GM12878 (cell line): ENCODE measurements around the gene PRDX3. TPM values are rescaled to one million over a fixed set of nuclear protein-coding genes. Genes with fewer than 3 reads are reported as not detected.

Experiments used
- ATAC-seq: fragments of 200-7000 bp; cut with Tn5 transposase; 3 replicates; pipeline ENCODE4 v1.9.1; 2020; ENCODE audit warnings: mild to moderate bottlenecking, moderate library complexity
- BruUV-seq: library from RNA; stranded (reverse); fragments of 400-500 nt; replicated peaks from 2 replicates; lab custom pipeline; 2021; lab: Mats Ljungman, UMichigan
- CTCF ChIA-PET: fragments of 300-600 bp; sonication (Branson Sonifier 250); formaldehyde crosslinking; extraction: SDS; loops from one replicate; lab custom pipeline; 2021; ENCODE audit warnings: inconsistent platforms; lab: Yijun Ruan, JAX
- POLR2A ChIA-PET: fragments of 350-600 bp; formaldehyde crosslinking; extraction: SDS; loops from one replicate; lab custom pipeline; 2021; ENCODE audit warnings: inconsistent platforms; lab: Charles Lee
- RAD21 ChIA-PET: fragments of 300-600 bp; sonication (Branson Sonifier 250); formaldehyde crosslinking; loops from one replicate; lab custom pipeline; 2023; ENCODE audit warnings: antibody characterized with exemption; ENCODE audit not compliant: unreplicated experiment; lab: Charles Lee
- SMC1A ChIA-PET: fragments of 300-600 bp; sonication (Branson Sonifier 250); formaldehyde crosslinking; loops from one replicate; lab custom pipeline; 2023; ENCODE audit not compliant: unreplicated experiment, uncharacterized antibody; lab: Charles Lee
- DNase-seq: peaks from one replicate; pipeline ENCODE4 v3.0.0-alpha.2; 2011; ENCODE audit warnings: low read depth, low spot score
- FAIRE-seq: peaks from 3 replicates; lab custom pipeline; 2011; peaks lifted over from hg19 to GRCh38; lab: Jason Lieb, UNC
- H2AFZ ChIP-seq: 2 replicates; pipeline ENCODE4 v1.6.0; 2011; ENCODE audit warnings: low read depth, low read length, control low read depth; ENCODE audit not compliant: control insufficient read depth
- H3K27ac ChIP-seq: 2 replicates; pipeline ENCODE4 v1.5.1; 2011; ENCODE audit warnings: control low read depth; ENCODE audit not compliant: control insufficient read depth, insufficient read depth
- H3K27me3 ChIP-seq, 2 experiments: replicated peaks in 1 of 2; 2 replicates each; pipeline versions ENCODE4 v1.6.0 to v1.6.1; 2011; ENCODE audit warnings: low read length in 1 of 2; ENCODE audit not compliant: control insufficient read depth in 2 of 2, insufficient read depth in 2 of 2
- H3K36me3 ChIP-seq, 2 experiments: 2 replicates each; pipeline ENCODE4 v1.5.1; 2011; ENCODE audit warnings: low read length in 1 of 2; ENCODE audit not compliant: control insufficient read depth in 2 of 2, insufficient read depth in 2 of 2
- H3K4me1 ChIP-seq: 2 replicates; pipeline ENCODE4 v1.6.1; 2011; ENCODE audit warnings: mild to moderate bottlenecking, low read length, moderate library complexity, mixed read lengths; ENCODE audit not compliant: control insufficient read depth, insufficient read depth
- H3K4me2 ChIP-seq: 2 replicates; pipeline ENCODE4 v1.6.0; 2011; ENCODE audit warnings: control low read depth; ENCODE audit not compliant: control insufficient read depth, insufficient read depth
- H3K4me3 ChIP-seq: fragments of 200-600 bp; sonication (generic); 2 replicates; pipeline ENCODE4 v1.5.1; 2016
- H3K79me2 ChIP-seq: 2 replicates; pipeline ENCODE4 v1.6.0; 2011; ENCODE audit warnings: low read length; ENCODE audit not compliant: control insufficient read depth, insufficient read depth
- H3K9ac ChIP-seq: 2 replicates; pipeline ENCODE4 v1.8.0; 2011; ENCODE audit warnings: low read length, control low read depth, mixed read lengths; ENCODE audit not compliant: control insufficient read depth, insufficient read depth
- H3K9me3 ChIP-seq: replicated peaks from 3 replicates; pipeline ENCODE4 v1.5.1; 2011; ENCODE audit warnings: mild to moderate bottlenecking, low read length; ENCODE audit not compliant: control insufficient read depth, insufficient read depth
- H4K20me1 ChIP-seq: 2 replicates; pipeline ENCODE4 v1.6.0; 2011; ENCODE audit not compliant: control insufficient read depth, insufficient read depth
- CHD2 ChIP-seq: IDR thresholded peaks from 2 replicates; pipeline ENCODE4 v1.6.1; 2011; ENCODE audit warnings: low read depth, low read length, improper control_type of control experiment, borderline replicate concordance
- HDGF ChIP-seq: fragments of 450-650 bp; IDR thresholded peaks from 2 replicates; pipeline ENCODE4 v1.6.1; 2016; ENCODE audit warnings: antibody characterized with exemption
- IKZF2 ChIP-seq, 2 experiments: fragments of 450-650 bp; IDR thresholded peaks; 2 replicates each; pipeline ENCODE4 v1.6.1; 2017; ENCODE audit warnings: mild to moderate bottlenecking in 2 of 2, moderate library complexity in 2 of 2
- PAX5 ChIP-seq: IDR thresholded peaks from 2 replicates; pipeline ENCODE4 v1.6.1; 2011; ENCODE audit warnings: low read depth, low read length, borderline replicate concordance
- SIX5 ChIP-seq: IDR thresholded peaks from 2 replicates; pipeline ENCODE4 v1.6.1; 2011; ENCODE audit warnings: mild to moderate bottlenecking, low read depth, low read length, moderate library complexity; ENCODE audit not compliant: severe bottlenecking
- SMAD1 ChIP-seq: fragments of 450-650 bp; IDR thresholded peaks from 2 replicates; pipeline ENCODE4 v1.6.1; 2018; ENCODE audit warnings: mild to moderate bottlenecking, low read depth; ENCODE audit not compliant: partially characterized antibody
- SMAD5 ChIP-seq: IDR thresholded peaks from 2 replicates; pipeline ENCODE4 v1.6.1; 2016; ENCODE audit warnings: antibody characterized with exemption, low read depth
- ZNF384 ChIP-seq: IDR thresholded peaks from 2 replicates; pipeline ENCODE4 v1.6.1; 2012; ENCODE audit warnings: low read depth, mild to moderate bottlenecking, low read length, improper control_type of control experiment, borderline replicate concordance
- WGBS: methylation state at CpG from one replicate; pipeline ENCODE4 v1.1.6; 2016; ENCODE audit warnings: low lambda C conversion rate; ENCODE audit not compliant: insufficient replicate concordance, insufficient coverage; ENCODE audit errors: missing lambda C conversion rate; 5-methylcytosine and 5-hydroxymethylcytosine counted together
- in situ Hi-C: fragments of 300-500 bp; cut with MboI; formaldehyde crosslinking; loops from 9 replicates; pipeline ENCODE4 v1.14.3; 2018; ENCODE audit warnings: mixed read lengths
- intact Hi-C: fragments of 100-400 bp; cut with micrococcal nuclease; formaldehyde crosslinking; loops from one replicate; pipeline ENCODE4 v1.14.2; 2022; ENCODE audit not compliant: unreplicated experiment
- polyA plus RNA-seq, 11 experiments: library from polyadenylated mRNA; depleted of rRNA in 4 of 11; unstranded in 6 of 11; stranded (reverse) in 5 of 11; fragments of >200 nt; fragmentation: Nextera tagmentation in 4 of 11; fragmentation: Illumina TruSeq in 1 of 11; extraction: Ambion mirVana in 4 of 11; extraction: Trizol in 1 of 11; gene quantifications; 1 replicate in 1 of 11; 2 replicates in 10 of 11; pipeline versions ENCODE4 v1.2.1 to v1.2.3, GENCODE V29; 2011 to 2016; ENCODE audit warnings: inconsistent platforms in 2 of 11, missing spikeins in 2 of 11, low read depth in 1 of 11
- total RNA-seq, 4 experiments: library from RNA; depleted of rRNA in 3 of 4; stranded (reverse); fragments of >200 nt in 3 of 4; fragmentation: Illumina TruSeq in 1 of 4; extraction: Trizol in 1 of 4; gene quantifications; 2 replicates each; pipeline versions ENCODE4 v1.2.1 to v1.2.3, GENCODE V29; 2013 to 2021
- TF ChIP-seq, protein P1 (sequence below): fragments of 450-650 bp; IDR thresholded peaks from 2 replicates; pipeline ENCODE4 v1.6.1; 2018; ENCODE audit warnings: borderline replicate concordance, mild to moderate bottlenecking; ENCODE audit not compliant: partially characterized antibody
- TF ChIP-seq, protein P2 (sequence below): IDR thresholded peaks from 2 replicates; pipeline ENCODE4 v1.6.1; 2012; ENCODE audit warnings: low read depth, low read length, improper control_type of control experiment

PRDX3 gene
- total and polyA plus RNA-seq, 10 of the 15 experiments (the other 5 are each of a cell fraction or from before 2014, with no cell fraction given), result 195 to 1,431 (median 398) TPM

DNA sequence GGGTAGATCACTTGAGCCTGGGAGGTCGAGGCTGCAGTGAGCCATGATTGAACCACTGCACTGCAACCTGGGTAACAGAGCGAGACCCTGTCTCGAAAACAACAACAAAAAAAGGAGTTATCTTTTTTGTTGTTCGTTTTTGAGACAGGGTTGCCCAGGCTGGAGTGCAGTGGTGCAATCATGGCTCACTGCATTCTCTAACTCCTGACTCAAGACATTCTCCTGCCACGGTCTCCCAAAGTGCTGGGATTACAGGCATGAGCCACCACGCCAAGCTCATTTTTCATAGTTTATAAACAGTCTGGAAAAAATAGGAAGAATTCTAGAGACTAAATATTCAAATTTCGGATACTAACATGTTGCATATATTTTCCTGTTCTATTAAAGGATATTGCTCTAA lies 42.5 kb downstream of the PRDX3 start:
- H3K9ac ChIP-seq, result no peak overlapping the region
- ChIA-PET POLR2A (no interaction called here), SMC1A (no interaction called here), CTCF (no interaction called here), RAD21 (no interaction called here)
- peaks cover 5 to 8% of the 10 kb centered on the region in 2 experiments; a peak in 3 of 4 replicates for H3K36me3 ChIP-seq
- H3K9me3 ChIP-seq, result no peaks in the 10 kb centered on the region
- no peak overlapping the region for H3K27ac ChIP-seq
- ATAC-seq, result no peak
- no peaks in the 10 kb centered on the region for H4K20me1 ChIP-seq
- in situ Hi-C loops (no loop called here), intact Hi-C loops (no loop called here)
- H3K4me3 ChIP-seq, result no peak overlapping the region
- TF ChIP-seq CHD2 (no peak), PAX5 (no peak), HDGF (no peak), SIX5 (no peak), IKZF2 (IDR thresholded peaks at IDR 0.05) (no peak), ZNF384 (no peak), SMAD5 (no peak), SMAD1 (no peak)
- TF ChIP-seq, protein P1, sequence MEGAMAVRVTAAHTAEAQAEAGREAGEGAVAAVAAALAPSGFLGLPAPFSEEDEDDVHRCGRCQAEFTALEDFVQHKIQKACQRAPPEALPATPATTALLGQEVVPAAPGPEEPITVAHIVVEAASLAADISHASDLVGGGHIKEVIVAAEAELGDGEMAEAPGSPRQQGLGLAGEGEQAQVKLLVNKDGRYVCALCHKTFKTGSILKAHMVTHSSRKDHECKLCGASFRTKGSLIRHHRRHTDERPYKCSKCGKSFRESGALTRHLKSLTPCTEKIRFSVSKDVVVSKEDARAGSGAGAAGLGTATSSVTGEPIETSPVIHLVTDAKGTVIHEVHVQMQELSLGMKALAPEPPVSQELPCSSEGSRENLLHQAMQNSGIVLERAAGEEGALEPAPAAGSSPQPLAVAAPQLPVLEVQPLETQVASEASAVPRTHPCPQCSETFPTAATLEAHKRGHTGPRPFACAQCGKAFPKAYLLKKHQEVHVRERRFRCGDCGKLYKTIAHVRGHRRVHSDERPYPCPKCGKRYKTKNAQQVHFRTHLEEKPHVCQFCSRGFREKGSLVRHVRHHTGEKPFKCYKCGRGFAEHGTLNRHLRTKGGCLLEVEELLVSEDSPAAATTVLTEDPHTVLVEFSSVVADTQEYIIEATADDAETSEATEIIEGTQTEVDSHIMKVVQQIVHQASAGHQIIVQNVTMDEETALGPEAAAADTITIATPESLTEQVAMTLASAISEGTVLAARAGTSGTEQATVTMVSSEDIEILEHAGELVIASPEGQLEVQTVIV, result no peak
- TF ChIP-seq, protein P2, sequence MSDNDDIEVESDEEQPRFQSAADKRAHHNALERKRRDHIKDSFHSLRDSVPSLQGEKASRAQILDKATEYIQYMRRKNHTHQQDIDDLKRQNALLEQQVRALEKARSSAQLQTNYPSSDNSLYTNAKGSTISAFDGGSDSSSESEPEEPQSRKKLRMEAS, result no peak
- no peaks in the 10 kb centered on the region for H3K27me3 ChIP-seq
- peaks cover 14% of the 10 kb centered on the region for H3K4me1 ChIP-seq
- no peak overlapping the region for H2AFZ ChIP-seq
- H3K4me2 ChIP-seq, result no peak overlapping the region
- BruUV-seq, result no TSS peak
- 18% methylated on average over 7 of the region's 7 CpGs for WGBS
- FAIRE-seq, result no peak
- H3K79me2 ChIP-seq, result no peaks in the 10 kb centered on the region
- no peak for DNase-seq
